ENCODE measurements around the gene COL23A1. TPM values are rescaled to one million over a fixed set of nuclear protein-coding genes. Genes with fewer than 3 reads are reported as not detected.

COL23A1 gene
- total and polyA plus RNA-seq, 2 of the 13 experiments (the other 11 are each of a cell fraction or from before 2014, with no cell fraction given) = not detected

- no peak for TF ChIP-seq DBP (CRISPR knock-in tag; IDR thresholded peaks at IDR 0.05; ENCODE audit: not compliant biosample characterization)
- TF ChIP-seq FOXA1 (IDR thresholded peaks at IDR 0.05) = peak; percentile 50; the same call in 1 of the 2 replicates
- TF ChIP-seq FOXA1 (CRISPR knock-in tag; IDR thresholded peaks at IDR 0.05) = peak; percentile 86
- TF ChIP-seq ZNF407 (CRISPR knock-in tag; IDR thresholded peaks at IDR 0.05; ENCODE audit: not compliant biosample characterization) = no peak
- TF ChIP-seq ZNF451 (CRISPR knock-in tag; IDR thresholded peaks at IDR 0.05) = no peak
- TF ChIP-seq PAXIP1 (CRISPR knock-in tag; conservative IDR thresholded peaks at IDR 0.05) = peak; percentile 82
- peak; percentile 68; the same call in 1 of the 2 replicates for TF ChIP-seq TARDBP (CRISPR knock-in tag; IDR thresholded peaks at IDR 0.05)
- peak; percentile 11 for TF ChIP-seq XRCC5 (optimal IDR thresholded peaks at IDR 0.05; ENCODE audit: low read length)
- TF ChIP-seq HDAC2 (CRISPR knock-in tag; IDR thresholded peaks at IDR 0.05) = peak; percentile 59
- TF ChIP-seq ISL2 (CRISPR knock-in tag; IDR thresholded peaks at IDR 0.05) = peak; percentile 89
- TF ChIP-seq TCF7 (IDR thresholded peaks at IDR 0.05; ENCODE audit: low read depth) = peak; percentile 95
- peak; percentile 38; the same call in 1 of the 2 replicates for TF ChIP-seq PITX1 (CRISPR knock-in tag; IDR thresholded peaks at IDR 0.05)
Measured at GRCh38 chr5:178630475-178630930, 40.3 kb upstream of the COL23A1 start (continued).
